NT2/D1 (cell line): ENCODE measurements around the gene IL18BP.

Source experiments
- SUZ12 ChIP-seq: IDR thresholded peaks from 2 replicates; pipeline ENCODE4 v1.6.1; 2011; ENCODE audit not compliant: insufficient read length, insufficient read depth; ENCODE audit errors: extremely low read depth
- YY1 ChIP-seq: IDR thresholded peaks from 2 replicates; pipeline ENCODE4 v1.6.1; 2011; ENCODE audit not compliant: insufficient read length, insufficient read depth

- TF ChIP-seq YY1: no peak
- no peak for TF ChIP-seq SUZ12
Observed at GRCh38 chr11:71996517-71996916, 2.2 kb upstream of the IL18BP start.
